Kasumi-1 (cell line): ENCODE results near the gene TUBAL3.
"Not testable (repeated sequence)": the region's sequence is repeated elsewhere in the genome, so short reads cannot be mapped to it uniquely, and the experiment has no call there.

Experiments used
- DNase-seq, 2 experiments: peaks; one replicate each; lab custom pipeline; 2025; lab: John Stamatoyannopoulos, UW

Gene TUBAL3

DNA sequence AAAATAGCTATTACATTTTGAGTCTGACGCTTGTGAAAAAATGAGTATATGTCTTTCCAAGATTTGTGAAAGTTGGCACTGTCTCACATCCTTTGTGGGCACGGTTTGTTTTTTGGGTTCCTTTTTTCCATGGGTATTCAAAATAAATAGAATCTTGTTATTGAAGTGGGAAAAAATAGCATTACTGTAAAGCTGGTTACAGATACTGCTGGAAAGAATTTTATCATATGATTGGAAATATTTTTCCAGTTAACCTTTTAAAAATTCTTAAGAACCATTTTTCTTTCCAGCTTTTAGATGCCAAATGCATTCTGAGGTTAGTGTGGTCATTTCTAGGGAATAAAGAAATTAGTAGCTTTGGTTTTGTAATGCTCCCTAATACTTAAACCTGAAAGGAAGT, 19.1 kb upstream of the TUBAL3 start:
- no peak for DNase-seq

GRCh38 chr10:5419466-5420094, 15.0 kb upstream of the TUBAL3 start:
- DNase-seq = no peak

DNA sequence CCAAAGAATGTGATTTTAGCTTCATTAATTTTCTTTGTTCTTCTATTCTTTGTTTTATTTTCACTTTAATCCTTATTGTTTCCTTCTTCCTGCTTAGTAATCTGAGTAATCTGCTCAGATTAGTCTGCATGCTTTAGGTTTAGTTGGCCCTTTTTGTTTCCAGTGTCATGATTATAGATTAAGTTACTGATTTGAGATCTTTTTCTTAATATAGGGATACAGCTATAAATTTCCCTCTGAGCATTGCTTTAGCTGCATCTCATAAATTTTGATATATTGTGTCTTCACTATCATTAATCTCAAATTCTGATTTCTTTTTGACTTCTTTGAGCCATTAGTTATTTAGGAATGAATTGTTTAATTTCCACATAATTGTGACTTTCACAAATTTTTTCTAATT, 14.0 kb upstream of the TUBAL3 start:
- no peak for DNase-seq

DNA sequence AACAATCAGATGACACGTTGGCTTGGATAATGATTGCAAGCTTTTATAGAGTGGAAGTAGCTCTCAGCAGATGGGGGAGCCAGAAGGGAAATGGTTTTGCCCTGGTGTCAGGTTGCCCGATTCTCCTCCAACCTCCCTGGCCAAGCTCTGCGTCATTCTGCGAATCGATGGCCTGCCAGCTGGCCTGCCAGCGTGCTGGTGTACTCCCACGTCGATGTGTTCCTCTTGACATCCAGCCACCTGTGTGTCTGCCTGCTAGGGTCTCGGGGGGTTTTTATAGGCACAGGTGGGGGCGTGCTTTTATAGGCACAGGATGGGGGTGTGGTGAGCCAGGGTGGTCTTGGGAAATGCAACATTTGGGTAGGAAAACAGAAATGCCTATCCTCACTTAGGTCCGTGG, 12.4 kb upstream of the TUBAL3 start:
- DNase-seq = peak; percentile 94

GRCh38 chr10:5413012-5413938, 8.6 kb upstream of the TUBAL3 start:
- peak; percentile 65 to 69 for DNase-seq

GRCh38 chr10:5412277-5412941, 7.8 kb upstream of the TUBAL3 start, which contains the start of gene NET1:
Gene NET1 (plus strand): TSS chr10:5412557. CDS start chr10:5412693, 136 bp downstream.
- peak; percentile 93 to 94 for DNase-seq

GRCh38 chr10:5411941-5412276, 7.3 kb upstream of the TUBAL3 start:
- peak in 1 of 2 experiments; percentile 37 for DNase-seq

DNA sequence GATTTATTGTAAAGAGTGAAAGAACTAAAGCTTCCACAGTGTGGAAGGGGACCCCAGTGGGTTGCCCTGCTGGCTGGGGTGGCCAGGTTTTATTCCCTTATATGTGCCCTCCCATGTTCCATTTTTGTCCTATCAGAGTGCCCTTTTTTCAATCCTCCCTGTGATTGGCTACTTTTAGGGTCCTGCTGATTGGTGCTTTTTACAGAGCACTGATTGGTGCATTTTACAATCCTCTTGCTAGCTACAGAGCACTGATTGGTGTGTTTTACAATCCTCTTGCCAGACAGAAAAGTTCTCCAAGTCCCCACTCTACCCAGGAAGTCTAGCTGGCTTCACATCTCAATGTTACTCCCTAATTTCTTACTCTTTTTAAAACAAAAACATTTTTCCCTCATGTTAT, 6.2 kb upstream of the TUBAL3 start:
- DNase-seq = not testable (repeated sequence)

DNA sequence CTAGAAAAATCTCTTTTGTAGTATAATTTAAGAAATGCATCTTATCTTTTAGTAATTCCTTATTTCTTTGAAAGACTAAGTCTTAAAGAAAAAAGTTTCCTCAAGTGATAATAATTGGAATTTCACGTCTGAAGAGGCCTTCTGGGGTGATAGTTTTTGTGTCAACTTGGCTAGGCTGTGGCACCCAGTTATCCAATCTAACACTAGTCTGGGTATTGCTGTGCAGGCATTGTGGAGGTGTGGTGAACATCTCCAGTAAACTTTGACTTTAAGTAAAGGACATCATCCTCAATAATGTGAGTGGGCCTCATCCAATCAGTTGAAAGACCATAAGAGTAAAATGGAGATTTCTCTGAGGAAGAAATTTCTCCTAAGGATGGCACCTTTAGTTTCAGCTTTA, 2.3 kb upstream of the TUBAL3 start:
- DNase-seq = no peak

GRCh38 chr10:5402798-5403197, 1.8 kb downstream of the TUBAL3 start:
- DNase-seq = no peak

GRCh38 chr10:5400468-5401240, 4.0 kb downstream of the TUBAL3 start:
- DNase-seq = no peak

DNA sequence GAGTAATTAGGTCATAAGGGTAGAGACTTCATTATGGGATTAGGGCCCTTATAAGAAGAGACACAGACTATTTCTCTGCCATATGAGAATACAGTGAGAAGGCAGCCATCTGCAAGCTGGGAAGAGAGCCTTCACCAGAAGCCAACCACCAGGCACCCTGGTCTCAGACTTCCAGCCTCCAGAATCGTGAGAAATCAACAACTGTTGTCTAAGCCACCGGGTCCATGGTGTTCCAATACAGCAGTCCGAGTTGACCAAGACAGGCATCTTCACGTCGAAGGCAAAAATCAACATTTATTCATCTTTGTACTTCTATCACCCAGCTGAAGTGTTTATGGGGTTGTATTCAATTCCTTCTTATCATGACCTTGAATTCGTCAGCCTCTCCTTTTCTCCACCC, 5.3 kb downstream of the TUBAL3 start:
- no peak for DNase-seq

DNA sequence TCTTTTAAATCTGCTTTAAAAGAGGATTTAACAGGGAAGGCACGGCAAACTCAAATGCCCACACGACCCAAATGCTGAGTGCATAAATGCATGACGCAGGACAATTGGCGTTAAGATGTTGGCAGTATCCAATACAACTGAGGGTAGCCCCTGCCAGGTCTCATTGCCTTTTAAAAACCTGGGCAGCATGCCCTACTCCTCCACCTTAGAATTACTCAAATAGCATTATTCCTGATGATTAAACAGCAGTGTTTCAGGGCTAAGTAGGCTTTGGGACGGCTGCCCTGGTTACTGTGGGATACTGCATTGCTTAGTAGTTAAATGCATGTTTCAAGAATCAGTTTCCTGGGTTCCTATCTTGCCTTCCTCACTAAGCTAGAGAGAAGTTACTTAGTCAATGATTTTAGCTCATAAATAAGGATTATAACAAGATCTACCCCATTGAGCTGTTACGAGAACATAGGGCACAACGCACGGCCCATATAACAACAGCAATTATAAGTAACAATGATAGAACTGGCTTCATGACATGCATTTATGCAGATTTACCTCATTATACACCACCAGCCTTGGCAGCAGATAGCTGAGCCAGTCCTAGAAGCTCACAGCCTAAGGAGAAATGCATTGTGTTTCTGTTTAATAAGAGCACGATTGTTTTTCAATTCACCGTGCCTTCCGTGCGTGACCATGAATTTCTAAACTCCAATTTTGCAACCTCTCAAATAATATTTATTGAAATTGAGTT, 7.9 kb downstream of the TUBAL3 start:
- no peak for DNase-seq

GRCh38 chr10:5395168-5395567, 9.5 kb downstream of the TUBAL3 start:
- DNase-seq = no peak

GRCh38 chr10:5393529-5393928, 11.1 kb downstream of the TUBAL3 start:
- no peak for DNase-seq

GRCh38 chr10:5391790-5392189, 12.8 kb downstream of the TUBAL3 start:
- DNase-seq = no peak

- DNase-seq = peak; percentile 32 to 40
Measured at GRCh38 chr10:5390607-5391205, 13.9 kb downstream of the TUBAL3 start.

- DNase-seq = no peak
Measured at GRCh38 chr10:5387169-5387568, 17.5 kb downstream of the TUBAL3 start.

DNA sequence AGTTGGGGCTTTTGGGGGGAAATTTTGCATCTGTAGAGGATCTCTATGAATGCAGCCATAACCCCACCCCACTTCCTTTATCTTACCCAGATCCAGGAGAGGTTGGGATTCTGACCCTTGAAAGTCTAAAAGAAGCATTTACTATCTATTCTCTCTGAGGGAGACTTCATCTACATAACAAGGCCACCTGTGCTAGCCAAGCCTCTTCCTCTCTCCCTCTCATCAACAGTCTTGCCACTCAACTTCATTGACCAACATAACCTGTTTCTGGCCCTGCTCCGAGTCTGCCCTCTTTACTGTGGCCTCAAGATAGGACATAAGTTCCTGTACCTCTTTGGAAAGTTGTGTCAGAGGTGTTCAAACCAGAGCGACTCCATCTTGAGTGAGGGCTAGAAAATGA, 19.4 kb downstream of the TUBAL3 start:
- no peak for DNase-seq

GRCh38 chr10:5381187-5381586, 23.4 kb downstream of the TUBAL3 start:
- no peak for DNase-seq

GRCh38 chr10:5380395-5380794, 24.2 kb downstream of the TUBAL3 start:
- DNase-seq = not testable (repeated sequence)
